Neural progenitor cell (in vitro differentiated cells): ENCODE measurements around the gene HSF2BP.

Source experiments
- EZH2 ChIP-seq: fragments of 200-600 bp; sonication (generic); IDR thresholded peaks from 2 replicates; pipeline ENCODE4 v1.6.1; 2017; ENCODE audit warnings: antibody characterized with exemption, mild to moderate bottlenecking, moderate library complexity
- TF ChIP-seq, protein P1 (sequence below): fragments of 200-600 bp; sonication (generic); IDR thresholded peaks from 2 replicates; pipeline ENCODE4 v1.5.1; 2017; ENCODE audit warnings: antibody characterized with exemption, mild to moderate bottlenecking

DNA sequence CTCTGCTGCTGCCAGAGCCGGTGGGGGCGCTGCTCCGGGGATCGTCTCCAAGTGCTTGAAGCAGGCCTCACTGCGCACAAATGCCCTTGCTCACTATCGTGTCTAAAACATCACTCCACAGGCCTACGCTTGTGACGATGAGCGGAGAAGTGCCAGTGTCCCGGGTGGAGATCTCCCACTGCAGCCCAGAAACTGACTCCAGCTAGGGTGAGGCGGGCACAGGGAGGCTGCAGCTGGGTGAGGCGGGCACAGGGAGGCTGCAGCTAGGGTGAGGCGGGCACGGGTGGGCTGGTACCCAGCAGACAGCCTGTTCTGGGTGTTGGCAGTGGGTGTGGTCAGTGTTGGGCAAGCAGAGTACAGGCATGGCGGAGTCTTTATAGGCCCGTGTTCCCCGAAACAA is 36.9 kb upstream of the HSF2BP start:
- TF ChIP-seq, protein P1, sequence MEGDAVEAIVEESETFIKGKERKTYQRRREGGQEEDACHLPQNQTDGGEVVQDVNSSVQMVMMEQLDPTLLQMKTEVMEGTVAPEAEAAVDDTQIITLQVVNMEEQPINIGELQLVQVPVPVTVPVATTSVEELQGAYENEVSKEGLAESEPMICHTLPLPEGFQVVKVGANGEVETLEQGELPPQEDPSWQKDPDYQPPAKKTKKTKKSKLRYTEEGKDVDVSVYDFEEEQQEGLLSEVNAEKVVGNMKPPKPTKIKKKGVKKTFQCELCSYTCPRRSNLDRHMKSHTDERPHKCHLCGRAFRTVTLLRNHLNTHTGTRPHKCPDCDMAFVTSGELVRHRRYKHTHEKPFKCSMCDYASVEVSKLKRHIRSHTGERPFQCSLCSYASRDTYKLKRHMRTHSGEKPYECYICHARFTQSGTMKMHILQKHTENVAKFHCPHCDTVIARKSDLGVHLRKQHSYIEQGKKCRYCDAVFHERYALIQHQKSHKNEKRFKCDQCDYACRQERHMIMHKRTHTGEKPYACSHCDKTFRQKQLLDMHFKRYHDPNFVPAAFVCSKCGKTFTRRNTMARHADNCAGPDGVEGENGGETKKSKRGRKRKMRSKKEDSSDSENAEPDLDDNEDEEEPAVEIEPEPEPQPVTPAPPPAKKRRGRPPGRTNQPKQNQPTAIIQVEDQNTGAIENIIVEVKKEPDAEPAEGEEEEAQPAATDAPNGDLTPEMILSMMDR: no peak
- TF ChIP-seq EZH2: no peak
